Measurements from ENCODE around the gene FIBCD1.

DNA sequence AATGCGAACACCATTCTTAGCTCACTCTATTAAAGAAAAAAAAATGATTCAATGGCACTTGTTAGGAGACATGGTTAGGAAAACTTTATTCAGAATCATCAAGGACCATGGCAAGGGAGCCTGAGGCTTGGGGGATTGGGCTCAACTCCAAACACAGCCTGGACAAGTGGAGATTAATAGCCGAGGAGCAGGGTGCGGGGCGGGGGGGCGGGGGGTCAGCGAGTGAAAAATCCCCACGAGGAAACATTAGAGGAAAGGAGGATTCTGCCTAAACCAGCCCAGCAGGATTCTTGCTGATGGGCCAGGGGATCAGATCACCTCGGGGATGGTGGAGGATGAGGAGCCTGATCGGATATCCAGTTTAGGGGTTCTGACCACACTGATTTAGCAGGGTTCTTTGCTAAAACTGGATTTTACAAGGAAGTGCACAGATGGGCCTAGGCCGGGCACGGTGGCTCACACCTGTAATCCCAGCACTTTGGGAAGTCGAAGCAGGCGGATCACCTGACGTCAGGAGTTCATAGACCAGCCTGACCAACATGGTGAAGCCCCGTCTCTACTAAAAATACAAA is 24.4 kb upstream of the FIBCD1 start:
- TF ChIP-seq GATA2 (IDR thresholded peaks at IDR 0.05; ENCODE audit: low read depth, low read length) = no peak
- TF ChIP-seq GATA3 (IDR thresholded peaks at IDR 0.05; ENCODE audit: low read depth, low read length) = no peak
